SKM-1 treated with dmso at 0.1 percent for 144 hours (cell line): ENCODE data around the gene SPX.

Experiments
- DNase-seq: peaks from one replicate; lab custom pipeline; 2025; ENCODE audit not compliant: unreplicated experiment; lab: John Stamatoyannopoulos, UW

Gene SPX

GRCh38 chr12:21538061-21538653 is 12.1 kb downstream of the SPX start:
- no peak for DNase-seq

GRCh38 chr12:21539797-21540196 is 13.7 kb downstream of the SPX start:
- DNase-seq = no peak

GRCh38 chr12:21541773-21542172 is 15.7 kb downstream of the SPX start:
- DNase-seq = no peak

GRCh38 chr12:21542403-21542802 is 16.3 kb downstream of the SPX start:
- DNase-seq = no peak

- no peak for DNase-seq
Observed at GRCh38 chr12:21543151-21543550, 17.1 kb downstream of the SPX start.

GRCh38 chr12:21545557-21545956 is 19.5 kb downstream of the SPX start:
- no peak for DNase-seq

- no peak for DNase-seq
Observed at GRCh38 chr12:21546716-21547115, 20.6 kb downstream of the SPX start.

GRCh38 chr12:21547437-21547836 is 21.3 kb downstream of the SPX start:
- no peak for DNase-seq

GRCh38 chr12:21551841-21552465 is 25.9 kb downstream of the SPX start:
- no peak for DNase-seq

- no peak for DNase-seq
Observed at GRCh38 chr12:21552635-21553328, 26.7 kb downstream of the SPX start.

- no peak for DNase-seq
Observed at GRCh38 chr12:21553329-21553675, 27.2 kb downstream of the SPX start.

- DNase-seq = no peak
Observed at GRCh38 chr12:21558100-21558679, 32.1 kb downstream of the SPX start.

GRCh38 chr12:21559855-21560569 is 33.9 kb downstream of the SPX start:
- no peak for DNase-seq

- no peak for DNase-seq
Observed at GRCh38 chr12:21561158-21561557, 35.1 kb downstream of the SPX start.

- DNase-seq = no peak
Observed at GRCh38 chr12:21562859-21563258, 36.8 kb downstream of the SPX start.

GRCh38 chr12:21566223-21566906 is 40.3 kb downstream of the SPX start:
- DNase-seq = no peak

- DNase-seq = no peak
Observed at GRCh38 chr12:21566907-21567394, 40.9 kb downstream of the SPX start.

- DNase-seq = no peak
Observed at GRCh38 chr12:21568115-21568514, 42.0 kb downstream of the SPX start.

- no peak for DNase-seq
Observed at GRCh38 chr12:21571046-21571445, 45.0 kb downstream of the SPX start.

- no peak for DNase-seq
Observed at GRCh38 chr12:21573733-21574358, 47.8 kb downstream of the SPX start.
